Measurements from ENCODE around the gene CDC6.
"Not testable (repeated sequence)": the region's sequence is repeated elsewhere in the genome, so short reads cannot be mapped to it uniquely, and the experiment has no call there.

Gene CDC6

DNA sequence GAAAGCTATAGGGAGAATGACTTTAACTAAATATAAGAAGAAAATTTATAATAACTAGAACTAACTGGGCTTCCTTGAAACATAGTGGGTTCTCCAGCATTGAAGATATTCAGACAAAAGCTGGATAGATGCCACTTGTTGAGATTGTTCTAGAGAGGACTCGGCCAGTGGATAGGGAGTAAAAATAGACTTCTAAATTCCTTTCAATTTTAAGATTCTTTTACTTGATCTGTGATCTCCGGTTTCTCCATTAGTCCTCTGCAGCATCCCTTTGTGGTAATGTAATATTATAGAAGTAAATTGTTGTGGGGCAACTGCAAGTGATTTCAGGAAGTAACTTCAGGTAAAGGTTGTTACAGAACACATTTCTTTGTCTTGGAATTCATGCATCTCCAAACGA, 11.0 kb downstream of the CDC6 start:
- DNase-seq (ENCODE audit: extremely low read depth, insufficient read length): no peak
- TF ChIP-seq CTCF (IDR thresholded peaks at IDR 0.05; ENCODE audit: insufficient read depth, low read length, poor library complexity, severe bottlenecking): no peak
- H3K36me3 ChIP-seq (ENCODE audit: control insufficient read depth, insufficient read depth, low read length): peaks cover 12% of the 10 kb centered on the region

GRCh38 chr17:40299159-40299757, 11.6 kb downstream of the CDC6 start:
- not testable (repeated sequence) for H3K27me3 ChIP-seq (replicated peaks; ENCODE audit: control insufficient read depth, insufficient read depth, low read length); DNase-seq (ENCODE audit: extremely low read depth, insufficient read length); H3K4me3 ChIP-seq (replicated peaks; ENCODE audit: low read depth, low read length)
- H3K36me3 ChIP-seq (ENCODE audit: control insufficient read depth, insufficient read depth, low read length): peaks cover 12% of the 10 kb centered on the region

More for the DNA sequence above, 11.0 kb downstream of the CDC6 start:
- Histone ChIP-seq H3K4me3 (replicated peaks; ENCODE audit: low read depth, low read length) (no peak overlapping the region), H3K27me3 (replicated peaks; ENCODE audit: control insufficient read depth, insufficient read depth, low read length) (no peaks in the 10 kb centered on the region)

GRCh38 chr17:40301315-40301714, 13.6 kb downstream of the CDC6 start:
- no peak for DNase-seq (ENCODE audit: extremely low read depth, insufficient read length)
- Histone ChIP-seq H3K36me3 (ENCODE audit: control insufficient read depth, insufficient read depth, low read length) (peaks cover 6% of the 10 kb centered on the region), H3K4me3 (replicated peaks; ENCODE audit: low read depth, low read length) (no peak overlapping the region), H3K27me3 (replicated peaks; ENCODE audit: control insufficient read depth, insufficient read depth, low read length) (no peaks in the 10 kb centered on the region)
- TF ChIP-seq CTCF (IDR thresholded peaks at IDR 0.05; ENCODE audit: insufficient read depth, low read length, poor library complexity, severe bottlenecking): peak; percentile 15

GRCh38 chr17:40303009-40303657, 15.5 kb downstream of the CDC6 start:
- Histone ChIP-seq H3K4me3 (replicated peaks; ENCODE audit: low read depth, low read length) (no peak overlapping the region), H3K36me3 (ENCODE audit: control insufficient read depth, insufficient read depth, low read length) (peaks cover 2% of the 10 kb centered on the region), H3K27me3 (replicated peaks; ENCODE audit: control insufficient read depth, insufficient read depth, low read length) (no peaks in the 10 kb centered on the region)
- peak; percentile 60 for TF ChIP-seq CTCF (IDR thresholded peaks at IDR 0.05; ENCODE audit: insufficient read depth, low read length, poor library complexity, severe bottlenecking)
- no peak for DNase-seq (ENCODE audit: extremely low read depth, insufficient read length)

DNA sequence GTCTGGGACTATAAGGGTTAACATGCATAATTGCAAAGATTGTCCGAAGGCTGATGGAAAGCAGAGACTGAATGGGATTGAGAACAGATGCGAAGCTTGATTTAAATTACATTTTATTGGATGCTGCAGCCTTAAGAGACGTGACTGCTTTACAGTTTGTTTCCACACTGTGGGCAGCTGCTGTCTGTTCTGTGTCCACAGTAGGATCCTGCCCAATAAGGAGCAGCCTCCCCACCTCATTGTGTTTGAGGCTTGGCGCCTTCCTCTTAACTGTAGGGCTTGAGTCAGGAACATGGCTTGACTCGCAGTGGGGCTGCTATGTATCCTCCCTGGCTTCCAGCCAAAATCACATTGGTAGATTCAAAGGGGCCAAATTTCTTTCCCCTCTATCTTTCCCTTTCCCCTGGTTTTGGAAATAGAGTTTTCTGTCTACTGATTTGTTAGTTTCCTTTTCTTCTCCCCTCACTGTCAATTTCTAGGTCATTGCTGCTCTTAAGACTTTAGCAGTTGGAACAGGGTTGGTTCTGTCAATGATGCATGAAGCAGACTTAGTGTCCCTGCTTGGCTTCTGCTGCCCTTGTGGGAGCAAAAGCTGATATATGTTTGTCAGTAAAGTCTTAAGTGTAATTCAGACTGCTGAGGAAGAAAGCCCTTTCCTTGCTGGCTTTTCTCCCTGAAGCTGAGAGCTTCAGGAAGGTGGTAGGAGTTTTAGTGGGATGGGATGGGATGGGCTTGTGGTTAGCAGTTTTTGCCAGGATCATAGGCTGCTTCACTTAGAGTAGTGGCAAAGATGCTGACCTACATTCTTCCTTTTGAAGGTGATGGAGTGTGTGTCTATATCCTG, 16.3 kb downstream of the CDC6 start:
- Histone ChIP-seq H3K27me3 (replicated peaks; ENCODE audit: control insufficient read depth, insufficient read depth, low read length) (no peaks in the 10 kb centered on the region), H3K36me3 (ENCODE audit: control insufficient read depth, insufficient read depth, low read length) (peaks cover 2% of the 10 kb centered on the region), H3K4me3 (replicated peaks; ENCODE audit: low read depth, low read length) (no peak overlapping the region)
- TF ChIP-seq CTCF (IDR thresholded peaks at IDR 0.05; ENCODE audit: insufficient read depth, low read length, poor library complexity, severe bottlenecking): no peak
- DNase-seq (ENCODE audit: extremely low read depth, insufficient read length): no peak

- not testable (repeated sequence) for H3K4me3 ChIP-seq (replicated peaks; ENCODE audit: low read depth, low read length); H3K27me3 ChIP-seq (replicated peaks; ENCODE audit: control insufficient read depth, insufficient read depth, low read length); H3K36me3 ChIP-seq (ENCODE audit: control insufficient read depth, insufficient read depth, low read length); DNase-seq (ENCODE audit: extremely low read depth, insufficient read length)
These were observed 16.8 kb downstream of the CDC6 start for GRCh38 chr17:40304552-40304863.

DNA sequence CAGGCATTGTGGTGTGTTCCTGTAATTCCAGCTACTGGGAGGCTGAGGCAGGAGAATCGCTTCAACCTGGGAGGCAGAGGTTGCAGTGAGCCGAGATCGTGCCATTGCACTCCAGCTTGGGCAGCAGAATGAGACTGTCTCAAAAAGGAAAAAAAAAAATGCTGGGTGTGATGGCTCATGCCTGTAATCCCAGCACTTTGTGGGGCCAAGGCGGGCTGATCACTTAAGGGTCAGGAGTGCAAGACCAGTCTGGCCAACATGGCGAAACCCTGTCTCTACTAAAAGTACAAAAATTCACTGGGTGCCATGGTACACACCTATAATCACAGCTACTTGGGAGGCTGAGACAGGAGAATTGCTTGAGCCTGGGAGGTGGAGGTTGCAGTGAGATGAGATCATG, 17.2 kb downstream of the CDC6 start:
- H3K4me3 ChIP-seq (replicated peaks; ENCODE audit: low read depth, low read length); DNase-seq (ENCODE audit: extremely low read depth, insufficient read length); H3K27me3 ChIP-seq (replicated peaks; ENCODE audit: control insufficient read depth, insufficient read depth, low read length); H3K36me3 ChIP-seq (ENCODE audit: control insufficient read depth, insufficient read depth, low read length): not testable (repeated sequence)
